CD4-positive, alpha-beta T cell treated with Interleukin-12 subunit alpha and Interleukin-12 subunit beta, for 1 hour (primary cell): ENCODE results near the gene ETV6.

Source experiments
- DNase-seq: peaks from one replicate; pipeline ENCODE4 v3.0.0-alpha.2; 2020

The ETV6 gene

DNA sequence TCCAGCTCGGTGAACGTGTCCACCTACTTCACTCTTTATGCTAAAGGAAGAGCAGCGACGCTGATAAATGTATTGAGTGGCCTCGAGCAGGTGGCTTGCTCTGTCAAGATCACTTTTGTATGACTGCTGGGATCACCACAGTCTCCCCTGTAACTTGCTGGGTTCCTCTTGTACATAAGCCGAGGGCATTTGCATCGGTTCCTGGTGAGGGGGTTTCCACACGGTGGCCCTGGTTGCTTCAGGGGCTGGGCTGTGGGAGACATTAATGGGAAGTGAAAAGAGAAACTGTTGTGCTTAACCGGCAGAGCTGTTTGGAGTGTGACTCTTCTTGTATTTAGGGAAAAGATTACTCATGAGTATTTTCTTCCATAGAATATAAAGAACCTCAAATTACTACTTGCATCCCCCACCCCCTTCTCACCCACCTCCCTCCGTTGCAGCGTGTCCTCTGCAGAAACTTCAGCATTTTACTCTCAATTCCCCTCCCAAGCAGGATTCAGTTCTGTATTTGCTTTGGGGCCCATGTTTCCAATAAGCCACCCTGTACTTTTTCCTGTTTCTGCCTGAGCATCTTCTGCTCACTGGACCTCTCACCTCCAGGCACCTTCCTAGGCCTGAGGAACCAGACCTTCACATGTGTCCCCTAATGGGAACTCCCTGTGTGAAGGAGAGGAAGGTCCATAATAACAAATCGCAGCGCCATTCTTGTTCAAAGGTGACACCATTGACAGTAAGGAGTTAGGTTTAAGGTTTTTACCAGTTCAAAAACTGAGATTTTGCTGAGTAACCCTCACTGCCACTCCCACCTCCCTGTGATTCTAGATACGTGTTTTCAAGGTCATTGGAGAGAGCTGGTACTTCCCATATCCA, 187.0 kb downstream of the ETV6 start:
- peak; percentile 41 for DNase-seq

DNA sequence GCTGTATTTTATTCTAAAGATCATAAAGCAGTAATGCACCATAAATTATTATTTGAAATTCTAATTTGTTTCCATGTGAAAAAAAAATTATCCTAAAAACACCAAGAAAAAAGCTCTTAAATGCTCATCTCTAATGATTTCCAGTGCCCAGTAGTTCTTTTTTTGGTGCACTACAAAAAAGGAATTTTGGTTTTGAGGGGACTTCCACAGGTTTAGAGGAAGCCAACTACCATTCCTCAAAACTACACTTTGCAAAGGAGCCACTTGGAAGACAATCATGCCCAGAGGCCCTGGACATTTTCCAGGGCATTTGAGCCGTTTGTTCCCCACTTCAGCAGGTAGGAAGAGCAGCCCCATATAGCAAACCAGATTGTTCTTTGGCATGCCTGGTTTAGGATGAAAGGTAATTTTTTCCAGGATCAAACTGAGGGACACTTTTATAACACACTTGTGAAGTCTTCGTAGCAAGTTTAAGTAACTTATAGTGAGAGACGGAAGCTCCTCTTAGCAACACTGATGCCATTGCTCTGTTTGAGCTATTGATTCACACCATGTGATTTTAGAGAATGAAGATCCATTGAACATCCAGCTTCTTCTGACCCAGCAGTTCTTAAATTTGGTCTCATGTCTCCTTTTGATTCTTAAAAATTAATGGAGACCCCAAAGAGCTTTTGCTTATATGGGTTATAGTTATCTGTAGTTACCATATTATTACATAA, 187.9 kb downstream of the ETV6 start:
- DNase-seq, result no peak

DNA sequence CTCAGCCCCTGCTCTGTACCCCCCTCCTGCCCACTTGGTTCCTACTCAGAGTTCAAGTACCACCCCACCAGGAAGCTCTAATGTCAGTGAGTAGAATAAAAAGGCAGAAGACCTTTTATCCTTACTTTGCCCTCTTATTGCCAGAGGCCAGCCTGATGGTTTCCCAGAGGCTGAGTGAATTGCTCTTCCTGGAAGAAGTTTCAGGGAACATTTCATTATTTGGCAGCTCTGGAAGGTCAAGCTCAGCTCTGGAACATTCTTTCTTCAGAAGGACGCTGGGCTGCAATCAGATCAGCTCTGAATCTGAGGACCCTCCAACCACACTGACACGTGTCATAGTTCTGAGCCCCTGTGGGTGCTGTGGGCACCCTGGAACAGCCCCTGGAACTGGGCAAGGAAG, 188.9 kb downstream of the ETV6 start:
- no peak for DNase-seq

DNA sequence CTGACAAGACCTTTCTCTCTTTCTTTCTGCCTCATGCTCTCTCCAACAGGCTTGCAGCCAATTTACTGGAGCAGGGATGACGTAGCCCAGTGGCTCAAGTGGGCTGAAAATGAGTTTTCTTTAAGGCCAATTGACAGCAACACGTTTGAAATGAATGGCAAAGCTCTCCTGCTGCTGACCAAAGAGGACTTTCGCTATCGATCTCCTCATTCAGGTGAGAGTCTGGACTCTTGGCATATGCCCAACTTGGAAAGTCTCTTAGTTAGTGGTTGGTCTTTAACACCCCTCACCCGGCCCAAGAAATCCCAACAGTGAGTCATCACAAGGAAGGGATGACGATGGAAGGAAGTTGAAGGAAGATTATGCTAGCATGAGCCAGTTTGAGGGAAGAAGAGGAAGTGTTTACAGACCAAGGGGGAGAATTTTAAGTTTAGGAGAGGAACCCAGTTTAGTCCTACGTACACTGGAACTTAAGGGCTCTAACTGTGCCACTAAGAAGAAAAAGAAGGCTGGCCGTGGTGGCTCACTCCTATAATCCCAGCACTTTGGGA, 189.7 kb downstream of the ETV6 start:
- DNase-seq, result no peak

DNA sequence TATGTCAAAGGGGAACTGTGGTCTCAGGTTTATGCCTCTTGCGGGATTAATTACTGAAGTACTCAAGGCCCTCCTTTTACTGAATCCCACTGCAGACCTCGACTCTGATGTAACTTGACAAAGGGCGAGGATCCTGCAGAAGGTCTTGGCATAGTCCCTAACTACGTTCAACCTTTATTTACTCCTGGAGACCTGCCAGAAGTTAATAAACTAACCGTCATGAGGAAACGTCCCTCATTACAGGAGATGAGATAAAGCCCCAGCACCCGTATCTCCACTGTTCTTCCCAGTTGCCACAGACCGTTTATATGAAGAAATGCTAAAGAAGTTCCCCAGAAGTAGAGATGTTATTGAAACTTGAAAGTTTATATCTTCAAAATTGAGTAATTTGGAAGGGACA, 190.9 kb downstream of the ETV6 start:
- no peak for DNase-seq

DNA sequence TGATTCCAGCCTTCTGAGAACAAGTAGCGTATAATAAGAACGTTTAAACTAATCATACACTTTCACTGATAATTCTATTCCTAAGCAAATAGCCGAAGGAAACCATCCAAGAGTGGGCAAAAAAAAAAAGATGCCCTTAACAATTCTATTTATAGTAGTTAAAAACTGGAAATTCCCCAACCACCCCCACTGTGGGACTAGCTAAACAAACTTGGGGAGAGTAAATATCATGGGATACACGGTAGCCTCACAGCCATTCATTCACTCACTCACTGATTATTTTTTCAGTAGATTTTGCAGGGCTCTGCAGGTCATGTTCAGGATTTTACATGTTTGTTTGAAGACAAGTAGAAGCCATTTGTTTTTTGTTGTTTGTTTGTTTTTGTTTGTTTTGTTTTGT, 197.0 kb downstream of the ETV6 start:
- DNase-seq, result no peak

DNA sequence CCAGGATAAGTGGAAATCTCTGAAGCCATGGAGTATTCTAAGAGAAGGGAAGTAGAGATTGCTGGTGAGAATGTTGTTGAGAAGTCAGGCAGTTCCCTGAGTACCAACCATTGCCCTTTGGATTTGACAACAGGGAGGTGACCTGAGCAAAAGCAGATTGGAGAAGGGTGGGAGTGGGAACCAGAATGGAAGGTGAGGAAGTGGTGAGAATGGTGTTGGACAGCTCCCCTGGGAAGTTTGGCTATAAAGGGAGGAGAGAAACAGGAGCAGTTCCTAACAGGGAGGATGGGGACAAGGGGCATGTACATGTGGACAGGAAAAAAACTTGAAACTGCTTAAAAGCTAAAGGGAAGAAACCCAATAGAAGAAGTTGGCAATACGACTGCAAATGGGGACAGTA, 198.1 kb downstream of the ETV6 start:
- no peak for DNase-seq

DNA sequence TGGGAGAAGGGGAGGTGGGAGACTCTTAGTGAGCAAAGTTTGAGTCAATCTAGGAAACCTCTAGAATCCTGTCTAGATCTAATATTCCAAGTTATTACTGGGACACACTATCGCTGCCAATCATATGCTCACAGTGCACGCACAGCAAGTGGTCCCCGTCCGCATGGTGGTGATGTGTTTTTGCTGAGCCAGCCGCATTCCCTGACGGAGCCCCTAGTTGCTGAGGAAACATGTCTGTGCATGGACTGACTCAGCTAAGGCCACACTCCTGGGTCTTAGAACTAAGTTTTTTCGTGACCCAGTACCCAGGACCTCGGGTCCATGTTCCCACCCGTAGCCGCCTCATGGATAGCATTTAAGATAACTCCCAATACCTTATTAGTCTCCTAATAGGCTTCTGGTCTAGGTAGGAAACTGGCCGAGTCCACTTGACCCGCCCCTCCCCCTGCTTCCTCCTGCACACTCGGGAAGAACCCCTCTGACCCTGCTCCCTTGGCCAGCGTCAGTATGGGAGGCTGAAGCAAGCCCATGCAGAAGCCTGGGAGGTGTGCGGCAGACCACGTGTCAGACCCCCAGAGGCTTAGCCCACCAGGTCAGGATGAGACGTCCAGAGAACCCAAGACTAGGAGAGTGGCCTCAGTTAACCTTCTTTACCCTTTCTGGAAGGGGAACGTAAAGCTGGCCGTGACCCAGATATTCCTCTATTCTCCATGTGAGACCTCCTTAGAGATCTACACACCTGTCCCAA, 200.5 kb downstream of the ETV6 start:
- DNase-seq, result no peak

DNA sequence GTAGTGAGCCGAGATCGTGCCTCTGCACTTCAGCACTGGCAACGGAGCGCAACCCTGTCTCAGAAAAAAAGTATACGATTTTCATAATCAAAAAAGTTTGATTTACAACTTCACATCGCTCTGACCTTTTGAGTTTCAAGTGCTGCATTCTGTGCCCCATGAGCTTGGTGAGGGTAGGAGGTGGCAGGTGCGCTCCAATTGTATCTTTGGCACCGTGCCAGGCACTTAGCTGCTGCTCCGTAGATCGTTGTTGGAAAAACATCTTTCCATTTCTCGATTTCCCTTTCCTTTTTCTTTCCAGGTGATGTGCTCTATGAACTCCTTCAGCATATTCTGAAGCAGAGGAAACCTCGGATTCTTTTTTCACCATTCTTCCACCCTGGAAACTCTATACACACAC, 203.7 kb downstream of the ETV6 start:
- no peak for DNase-seq

DNA sequence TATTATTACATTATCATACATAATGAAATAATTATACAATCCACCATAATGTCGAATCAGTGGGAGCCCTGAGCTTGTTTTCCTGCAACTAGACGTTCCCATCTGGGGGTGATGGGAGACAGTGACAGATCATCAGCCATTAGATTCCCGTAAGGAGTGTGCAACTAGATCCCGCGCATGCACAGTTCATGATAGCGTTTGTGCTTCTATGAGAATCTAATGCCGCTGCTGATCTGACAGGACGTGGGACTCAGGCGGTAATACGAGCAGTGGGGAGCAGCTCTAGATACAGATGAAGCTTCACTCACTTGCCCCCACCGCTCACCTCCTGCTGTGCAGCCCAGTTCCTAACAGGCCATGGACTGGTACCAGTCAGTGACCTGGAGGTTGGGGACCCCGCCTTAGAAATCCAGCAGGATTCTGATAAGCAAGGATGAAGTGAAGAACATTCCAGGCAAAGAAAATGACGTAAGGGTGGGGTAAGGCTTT, 204.6 kb downstream of the ETV6 start:
- no peak for DNase-seq

DNA sequence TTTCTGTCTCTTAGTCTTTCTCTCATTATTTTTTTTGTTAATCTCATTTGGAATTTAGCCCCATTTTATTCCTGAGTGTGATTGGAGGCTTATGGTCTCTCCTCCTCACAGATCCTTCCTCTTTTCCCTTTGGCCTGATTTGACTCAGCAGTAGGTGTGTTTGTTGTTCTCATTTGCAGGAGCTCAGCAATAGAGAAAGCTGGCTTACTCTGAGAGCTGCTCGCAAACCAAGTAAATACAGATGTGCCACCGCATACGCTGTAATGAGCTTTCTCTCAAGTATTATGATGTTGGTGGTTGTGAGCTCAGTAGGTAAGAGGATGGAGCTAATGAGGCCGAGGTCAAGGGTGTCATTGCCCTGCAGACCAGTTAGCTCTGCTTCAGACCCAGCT, 206.5 kb downstream of the ETV6 start:
- DNase-seq, result no peak

DNA sequence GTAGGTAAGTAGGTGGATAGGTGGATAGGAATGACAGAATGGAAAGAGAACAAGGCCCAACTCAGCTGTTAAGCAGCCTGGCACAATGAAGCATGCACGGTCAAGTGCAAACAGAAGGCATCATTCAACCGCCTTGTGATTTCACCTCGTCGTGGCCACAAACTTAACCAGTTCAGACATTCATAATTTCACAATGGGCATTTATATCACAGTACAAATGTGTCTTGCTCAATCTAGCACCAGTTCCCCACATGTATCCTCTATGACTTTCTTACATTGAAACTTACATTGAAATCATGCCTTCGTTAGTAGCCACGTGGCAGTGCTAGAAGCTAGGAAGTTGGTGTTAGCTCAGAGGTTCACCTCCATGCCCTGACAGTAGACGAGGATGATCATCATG, 207.5 kb downstream of the ETV6 start:
- DNase-seq, result no peak

DNA sequence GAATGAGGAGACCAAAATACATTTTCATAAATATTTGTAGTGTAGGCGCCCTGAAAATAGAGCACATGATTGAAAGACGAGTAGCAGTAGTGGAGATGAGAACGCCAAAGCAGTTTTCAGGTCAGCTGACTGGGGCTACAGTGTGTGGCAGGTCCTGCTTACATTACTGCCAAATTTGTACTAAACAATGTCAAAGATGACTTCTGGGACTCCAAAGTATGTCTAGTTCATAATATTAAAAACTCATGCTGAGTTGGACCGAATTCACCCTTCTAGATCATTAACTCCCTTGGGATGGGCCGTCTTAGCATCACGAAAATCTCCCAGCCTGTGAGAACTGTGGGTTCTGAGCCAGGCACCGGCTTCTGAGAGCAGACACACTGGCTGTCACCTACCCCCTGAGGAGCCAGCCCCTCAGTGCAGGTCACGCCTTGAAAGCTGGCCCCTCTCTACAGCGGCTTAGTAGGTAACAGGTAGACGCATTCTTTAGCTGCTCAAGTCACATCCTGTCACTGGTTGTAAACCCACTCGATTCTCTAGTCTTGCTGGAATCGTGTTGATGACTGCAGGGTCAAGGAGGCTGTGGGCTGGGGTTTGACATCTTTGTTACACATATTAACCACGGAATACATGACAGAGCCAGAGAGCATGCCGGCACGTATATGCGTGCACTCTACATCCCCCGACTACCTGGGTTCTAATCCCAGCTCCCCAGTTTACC, 210.4 kb downstream of the ETV6 start:
- DNase-seq, result no peak

DNA sequence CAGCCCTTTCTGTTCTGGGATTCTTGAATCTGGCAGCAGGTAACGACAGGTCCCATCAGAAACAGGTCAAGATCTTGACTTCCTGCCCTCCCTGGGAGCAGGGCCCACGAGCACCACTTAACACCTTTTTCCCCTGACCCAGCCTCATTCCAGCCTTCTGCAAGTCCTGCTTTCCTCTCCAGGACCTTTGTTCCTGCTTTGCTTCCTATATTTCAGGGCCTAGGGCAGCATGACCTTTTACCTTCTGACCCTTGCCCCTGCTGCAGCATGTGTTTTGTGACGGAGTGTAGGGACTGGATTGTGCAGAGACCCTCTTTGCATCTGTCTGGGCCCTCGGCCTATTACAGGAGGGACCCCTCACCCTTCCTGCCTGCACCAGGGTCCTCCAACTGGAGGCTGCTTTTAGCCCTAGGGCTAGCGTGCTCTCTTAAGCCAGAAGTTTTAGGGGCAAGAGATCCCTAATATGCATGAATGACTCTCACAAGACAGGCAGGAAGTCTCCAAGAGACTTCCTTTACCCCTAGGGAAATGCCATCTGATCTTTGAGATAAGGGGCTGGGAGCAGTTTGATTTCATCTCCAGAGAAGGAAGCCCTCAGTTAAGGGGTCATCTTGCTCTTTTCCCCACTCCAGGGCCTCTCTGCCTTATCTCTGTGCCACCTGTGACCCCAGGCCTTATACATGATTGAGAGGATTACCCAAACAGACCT, 211.8 kb downstream of the ETV6 start:
- no peak for DNase-seq

DNA sequence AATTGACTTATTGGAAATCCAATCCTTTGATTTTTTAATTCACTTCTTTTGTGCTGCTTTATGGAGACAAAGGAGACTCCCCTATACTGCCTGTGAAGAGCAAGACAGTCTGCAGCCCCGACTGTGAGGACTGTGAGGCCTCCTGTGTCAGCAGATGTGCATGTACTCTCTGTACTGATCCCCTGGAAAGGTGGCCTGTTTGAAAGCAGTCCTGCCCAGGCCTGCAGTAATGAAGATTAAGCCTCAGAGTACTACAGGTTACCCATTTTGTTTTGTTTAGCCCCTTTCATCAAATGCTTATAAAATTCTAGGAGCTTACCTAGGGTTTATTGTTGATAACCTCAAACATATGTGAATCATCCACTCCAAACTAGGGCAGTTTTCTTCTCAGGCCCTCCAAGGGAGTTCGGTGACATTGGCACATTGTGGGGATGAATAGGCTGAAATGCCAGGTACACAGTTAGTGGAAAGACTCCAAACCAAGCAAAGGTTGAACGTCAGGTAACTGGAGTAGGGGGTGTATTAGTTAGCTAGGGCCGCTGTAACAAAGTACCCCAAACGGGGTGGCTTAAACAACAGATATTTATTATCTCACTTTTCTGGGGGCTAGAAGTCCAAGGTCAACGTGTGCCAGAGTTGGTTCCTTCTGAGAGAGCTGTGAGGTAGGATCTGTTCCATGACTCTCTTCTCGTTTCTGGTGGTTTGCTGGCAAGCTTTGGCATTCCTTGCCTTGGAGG, 212.6 kb downstream of the ETV6 start:
- no peak for DNase-seq

DNA sequence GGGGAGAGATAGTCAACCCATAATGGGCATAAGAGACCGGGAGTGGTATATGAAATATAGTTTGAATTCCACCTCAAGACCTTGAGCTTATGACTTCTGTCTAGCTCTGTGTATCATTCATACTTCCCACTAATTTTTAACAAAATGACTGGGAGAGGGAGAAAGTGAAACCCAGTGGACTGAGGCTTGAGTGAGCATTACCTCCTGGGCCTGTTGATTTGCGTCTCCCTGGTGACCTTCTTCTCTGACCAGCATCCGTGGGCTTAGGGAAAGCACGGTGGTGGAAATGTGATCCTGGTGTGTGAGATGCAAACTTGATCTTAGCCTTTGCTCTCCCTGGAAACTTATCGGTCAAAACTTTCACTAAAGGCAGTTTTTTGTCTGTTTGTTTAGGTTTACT, 213.3 kb downstream of the ETV6 start:
- no peak for DNase-seq

DNA sequence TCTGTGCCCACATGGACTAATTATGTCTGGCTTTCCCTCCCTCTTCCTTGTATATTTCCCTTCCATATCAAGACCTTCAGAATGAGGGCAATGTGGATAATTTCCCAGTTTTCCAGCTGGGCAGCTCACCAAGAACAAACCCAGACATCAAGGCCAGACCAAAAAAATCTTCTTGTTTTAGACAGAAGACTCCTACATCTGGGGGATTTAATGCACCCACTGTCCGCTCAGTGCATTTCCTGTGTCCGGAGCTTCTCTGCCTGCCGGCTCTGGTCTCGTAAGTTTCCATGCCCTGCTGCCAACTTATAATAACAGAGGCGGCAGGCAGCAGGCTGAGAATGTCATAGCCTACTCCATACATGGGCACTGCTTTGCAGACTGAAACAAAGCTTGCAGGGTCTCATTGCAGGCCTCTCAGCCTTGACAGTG, 214.0 kb downstream of the ETV6 start:
- no peak for DNase-seq

DNA sequence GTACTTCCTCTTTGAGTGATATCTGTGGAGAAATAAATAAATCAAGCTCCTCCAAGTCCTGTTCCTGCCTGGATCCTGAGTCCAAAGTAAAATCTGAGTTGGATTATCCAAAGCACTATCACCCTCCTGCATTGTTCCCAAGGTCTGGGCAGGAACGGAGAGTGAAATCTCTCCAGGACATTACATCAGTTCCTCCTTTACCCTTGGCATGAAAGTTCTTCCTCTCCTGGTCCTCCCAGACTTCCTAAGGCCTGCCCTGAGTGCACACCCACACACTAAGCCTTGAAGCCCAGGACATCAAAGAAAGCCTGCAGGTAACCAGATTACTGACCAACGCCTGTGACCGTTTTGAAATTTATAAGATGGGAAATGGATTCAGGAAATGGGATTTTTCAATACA, 214.5 kb downstream of the ETV6 start:
- DNase-seq, result no peak

DNA sequence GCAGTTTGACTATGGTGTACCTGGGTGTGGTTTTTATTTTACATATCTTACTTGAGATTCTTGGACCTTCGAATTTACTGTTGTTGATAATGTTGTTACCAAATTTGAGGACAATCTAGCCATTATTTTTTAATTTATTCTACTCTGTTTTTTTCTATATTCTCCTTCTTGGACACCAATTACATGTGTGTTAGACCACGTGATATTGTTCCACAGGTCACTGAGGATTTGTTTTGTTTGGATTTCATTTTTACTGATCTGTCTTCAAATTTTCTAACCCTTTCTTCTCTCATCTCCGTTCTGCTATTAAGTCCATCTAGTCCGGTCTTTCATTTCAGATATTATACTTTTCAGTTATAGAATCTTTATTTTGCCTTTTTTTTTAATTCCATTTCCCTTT, 216.3 kb downstream of the ETV6 start:
- no peak for DNase-seq

DNA sequence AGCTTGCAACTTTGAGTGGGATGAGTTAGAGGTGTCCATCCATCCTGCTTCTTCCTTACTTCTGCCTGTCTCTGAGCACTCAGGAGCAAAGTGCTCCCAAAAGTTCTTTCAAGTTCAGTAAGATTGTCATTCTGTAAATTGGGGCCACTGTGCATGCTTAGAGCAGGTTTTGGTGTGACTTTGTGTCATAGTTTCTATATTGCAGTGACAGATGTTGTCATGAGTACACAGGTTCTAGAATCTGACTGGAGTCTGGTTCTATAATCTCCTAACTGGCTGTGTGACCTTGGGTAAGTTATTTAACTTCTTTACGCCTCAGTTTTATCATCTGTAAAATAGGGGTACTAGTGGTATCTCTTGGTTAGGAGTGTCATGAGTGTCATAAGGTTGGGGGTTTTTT, 218.6 kb downstream of the ETV6 start:
- no peak for DNase-seq

DNA sequence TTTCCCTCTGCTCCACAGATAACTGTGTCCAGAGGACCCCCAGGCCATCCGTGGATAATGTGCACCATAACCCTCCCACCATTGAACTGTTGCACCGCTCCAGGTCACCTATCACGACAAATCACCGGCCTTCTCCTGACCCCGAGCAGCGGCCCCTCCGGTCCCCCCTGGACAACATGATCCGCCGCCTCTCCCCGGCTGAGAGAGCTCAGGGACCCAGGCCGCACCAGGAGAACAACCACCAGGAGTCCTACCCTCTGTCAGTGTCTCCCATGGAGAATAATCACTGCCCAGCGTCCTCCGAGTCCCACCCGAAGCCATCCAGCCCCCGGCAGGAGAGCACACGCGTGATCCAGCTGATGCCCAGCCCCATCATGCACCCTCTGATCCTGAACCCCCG, 219.9 kb downstream of the ETV6 start:
- DNase-seq, result no peak
